Measurements from ENCODE around the gene PDCD10.

Gene PDCD10

GRCh38 chr3:167700046-167700445 lies 34.6 kb downstream of the PDCD10 start:
- Histone ChIP-seq H3K27me3 (ENCODE audit: control insufficient read depth, insufficient read depth, low read length) (no peaks in the 10 kb centered on the region), H2AFZ (no peak overlapping the region), H3K79me2 (no peaks in the 10 kb centered on the region), H3K9ac (no peak overlapping the region), H3K27ac (no peak overlapping the region), H3K9me3 (ENCODE audit: control insufficient read depth, low read length) (no peaks in the 10 kb centered on the region), H3K4me3 (ENCODE audit: low read depth, low read length) (no peak overlapping the region), H3K4me1 (no peaks in the 10 kb centered on the region), H3K36me3 (ENCODE audit: control insufficient read depth, insufficient read depth, low read length) (no peaks in the 10 kb centered on the region), H3K4me2 (ENCODE audit: low read length) (no peak overlapping the region)
- TF ChIP-seq, protein P1, sequence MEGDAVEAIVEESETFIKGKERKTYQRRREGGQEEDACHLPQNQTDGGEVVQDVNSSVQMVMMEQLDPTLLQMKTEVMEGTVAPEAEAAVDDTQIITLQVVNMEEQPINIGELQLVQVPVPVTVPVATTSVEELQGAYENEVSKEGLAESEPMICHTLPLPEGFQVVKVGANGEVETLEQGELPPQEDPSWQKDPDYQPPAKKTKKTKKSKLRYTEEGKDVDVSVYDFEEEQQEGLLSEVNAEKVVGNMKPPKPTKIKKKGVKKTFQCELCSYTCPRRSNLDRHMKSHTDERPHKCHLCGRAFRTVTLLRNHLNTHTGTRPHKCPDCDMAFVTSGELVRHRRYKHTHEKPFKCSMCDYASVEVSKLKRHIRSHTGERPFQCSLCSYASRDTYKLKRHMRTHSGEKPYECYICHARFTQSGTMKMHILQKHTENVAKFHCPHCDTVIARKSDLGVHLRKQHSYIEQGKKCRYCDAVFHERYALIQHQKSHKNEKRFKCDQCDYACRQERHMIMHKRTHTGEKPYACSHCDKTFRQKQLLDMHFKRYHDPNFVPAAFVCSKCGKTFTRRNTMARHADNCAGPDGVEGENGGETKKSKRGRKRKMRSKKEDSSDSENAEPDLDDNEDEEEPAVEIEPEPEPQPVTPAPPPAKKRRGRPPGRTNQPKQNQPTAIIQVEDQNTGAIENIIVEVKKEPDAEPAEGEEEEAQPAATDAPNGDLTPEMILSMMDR (IDR thresholded peaks at IDR 0.05), result no peak

DNA sequence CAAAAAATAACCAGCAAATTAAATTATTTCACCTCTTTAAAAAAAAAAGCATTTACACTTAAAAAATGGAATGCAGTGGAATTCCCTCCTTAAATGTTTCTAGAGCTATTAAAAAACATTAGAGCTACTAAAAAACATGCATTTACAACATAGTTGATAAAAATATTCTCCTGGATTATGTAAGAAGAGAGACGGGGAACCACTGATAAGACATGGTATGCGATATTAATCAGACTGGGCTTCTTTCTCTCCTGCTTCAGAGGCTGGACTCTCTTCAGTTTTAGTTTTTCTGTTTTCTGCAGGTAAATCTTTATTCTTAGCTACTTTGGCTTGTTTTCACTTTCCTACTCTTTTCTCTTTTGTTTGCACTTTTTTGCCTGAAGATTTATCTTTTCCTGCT lies 40.6 kb downstream of the PDCD10 start:
- Histone ChIP-seq H3K9ac (no peak overlapping the region), H3K4me2 (ENCODE audit: low read length) (no peak overlapping the region), H3K79me2 (no peaks in the 10 kb centered on the region), H3K4me3 (ENCODE audit: low read depth, low read length) (no peak overlapping the region), H3K27ac (no peak overlapping the region), H3K4me1 (no peaks in the 10 kb centered on the region), H3K9me3 (ENCODE audit: control insufficient read depth, low read length) (no peaks in the 10 kb centered on the region), H3K36me3 (ENCODE audit: control insufficient read depth, insufficient read depth, low read length) (no peaks in the 10 kb centered on the region), H3K27me3 (ENCODE audit: control insufficient read depth, insufficient read depth, low read length) (no peaks in the 10 kb centered on the region), H2AFZ (no peak overlapping the region)
- TF ChIP-seq, protein P1 (IDR thresholded peaks at IDR 0.05), result no peak

DNA sequence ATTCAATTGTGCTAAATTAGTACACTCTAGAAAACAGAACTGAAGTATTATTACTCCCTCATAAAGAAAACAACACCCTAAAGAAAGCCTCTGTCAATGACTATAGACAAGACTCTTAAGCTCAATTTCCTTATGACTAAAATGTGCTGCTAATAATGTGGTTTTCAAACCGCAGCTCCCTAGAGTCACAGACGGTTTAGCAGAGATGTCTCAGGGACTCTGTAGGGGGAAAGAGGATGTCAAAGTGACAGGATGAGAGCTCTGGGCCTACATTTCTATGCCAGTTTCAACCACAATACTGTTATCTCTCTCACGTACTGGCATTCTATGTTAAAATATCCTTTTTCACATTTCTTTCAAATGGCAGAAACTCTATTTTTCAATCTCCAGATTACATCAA lies 43.3 kb downstream of the PDCD10 start:
- Histone ChIP-seq H3K4me1 (no peaks in the 10 kb centered on the region), H3K36me3 (ENCODE audit: control insufficient read depth, insufficient read depth, low read length) (no peaks in the 10 kb centered on the region), H3K4me2 (ENCODE audit: low read length) (no peak overlapping the region), H2AFZ (no peak overlapping the region), H3K27ac (no peak overlapping the region), H3K9me3 (ENCODE audit: control insufficient read depth, low read length) (no peaks in the 10 kb centered on the region), H3K4me3 (ENCODE audit: low read depth, low read length) (no peak overlapping the region), H3K27me3 (ENCODE audit: control insufficient read depth, insufficient read depth, low read length) (no peaks in the 10 kb centered on the region), H3K9ac (no peak overlapping the region), H3K79me2 (no peaks in the 10 kb centered on the region)
- TF ChIP-seq, protein P1 (IDR thresholded peaks at IDR 0.05), result no peak

DNA sequence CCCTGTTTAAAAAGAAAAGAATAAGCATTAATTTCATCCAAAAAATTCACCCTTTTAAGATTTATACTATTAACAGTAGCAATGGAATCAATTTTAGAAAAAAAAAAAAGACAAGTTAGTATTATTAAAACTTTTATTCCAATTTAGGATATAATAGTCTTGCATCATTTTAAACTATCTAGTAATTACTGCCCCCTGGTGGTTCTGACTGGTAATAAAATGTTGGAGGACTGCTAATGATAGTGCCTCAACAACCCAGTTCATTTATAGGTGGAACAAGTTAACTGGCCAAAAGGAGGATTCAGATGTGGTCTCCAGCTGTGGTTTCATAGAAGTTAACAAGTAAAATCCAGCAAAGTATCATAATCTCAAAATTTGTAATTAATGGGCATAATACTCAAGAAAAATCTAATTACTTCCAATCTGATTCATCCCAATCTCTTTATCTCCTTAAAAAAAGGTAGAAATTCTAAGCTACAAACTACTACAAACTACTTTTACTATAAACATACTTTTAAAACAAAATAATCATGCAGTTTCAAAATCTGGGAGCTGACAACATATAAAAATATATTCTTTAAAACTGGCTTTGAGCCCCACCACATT lies 50.2 kb downstream of the PDCD10 start:
- Histone ChIP-seq H3K36me3 (ENCODE audit: control insufficient read depth, insufficient read depth, low read length) (no peaks in the 10 kb centered on the region), H3K9ac (no peak overlapping the region)
- TF ChIP-seq, protein P1 (IDR thresholded peaks at IDR 0.05), result peak; percentile 85

GRCh38 chr3:167679526-167679925 lies 55.2 kb downstream of the PDCD10 start:
- Histone ChIP-seq H3K4me3 (ENCODE audit: low read depth, low read length) (no peak overlapping the region), H2AFZ (no peak overlapping the region), H3K27me3 (ENCODE audit: control insufficient read depth, insufficient read depth, low read length) (no peaks in the 10 kb centered on the region), H3K27ac (no peak overlapping the region), H3K79me2 (no peaks in the 10 kb centered on the region), H3K9me3 (ENCODE audit: control insufficient read depth, low read length) (no peaks in the 10 kb centered on the region), H3K36me3 (ENCODE audit: control insufficient read depth, insufficient read depth, low read length) (no peaks in the 10 kb centered on the region), H3K9ac (no peak overlapping the region), H3K4me1 (no peaks in the 10 kb centered on the region), H3K4me2 (ENCODE audit: low read length) (no peak overlapping the region)
- TF ChIP-seq, protein P1 (IDR thresholded peaks at IDR 0.05), result no peak

More for the DNA sequence above, 50.2 kb downstream of the PDCD10 start:
- Histone ChIP-seq H3K27ac (no peak overlapping the region), H3K4me3 (ENCODE audit: low read depth, low read length) (no peak overlapping the region), H3K27me3 (ENCODE audit: control insufficient read depth, insufficient read depth, low read length) (no peaks in the 10 kb centered on the region), H3K4me1 (no peaks in the 10 kb centered on the region), H3K9me3 (ENCODE audit: control insufficient read depth, low read length) (no peaks in the 10 kb centered on the region), H3K79me2 (no peaks in the 10 kb centered on the region), H3K4me2 (ENCODE audit: low read length) (no peak overlapping the region), H2AFZ (no peak overlapping the region)

All from parathyroid adenoma (tissue), 2 donors.